GM19043 (cell line): Measurements from ENCODE around the gene BABAM2.
"Not testable (repeated sequence)": the region's sequence is repeated elsewhere in the genome, so short reads cannot be mapped to it uniquely, and the experiment has no call there.

ENCODE experiments used
- ATAC-seq: cut with Tn5 transposase; IDR thresholded peaks from one replicate; pipeline ENCODE4 v1.9.1; 2021; ENCODE audit warnings: low read depth; ENCODE audit not compliant: unreplicated experiment

BABAM2 gene

GRCh38 chr2:28361991-28362710 is 471.6 kb downstream of the BABAM2 start:
- ATAC-seq: no peak

- ATAC-seq: no peak
Measured at GRCh38 chr2:28362991-28363521, 472.5 kb downstream of the BABAM2 start.

GRCh38 chr2:28363686-28364280 is 473.3 kb downstream of the BABAM2 start:
- ATAC-seq: no peak

GRCh38 chr2:28364610-28365009 is 474.1 kb downstream of the BABAM2 start:
- no peak for ATAC-seq

- ATAC-seq: no peak
Measured at GRCh38 chr2:28365158-28365557, 474.6 kb downstream of the BABAM2 start.

GRCh38 chr2:28366149-28366495 is 475.6 kb downstream of the BABAM2 start:
- no peak for ATAC-seq

- ATAC-seq: no peak
Measured at GRCh38 chr2:28366496-28367282, 476.2 kb downstream of the BABAM2 start.

GRCh38 chr2:28367667-28368356 is 477.3 kb downstream of the BABAM2 start:
- ATAC-seq: no peak

- no peak for ATAC-seq
Measured at GRCh38 chr2:28368357-28368798, 477.8 kb downstream of the BABAM2 start.

GRCh38 chr2:28369358-28369757 is 478.8 kb downstream of the BABAM2 start:
- ATAC-seq: no peak

GRCh38 chr2:28370354-28370753 is 479.8 kb downstream of the BABAM2 start:
- no peak for ATAC-seq

GRCh38 chr2:28371728-28372127 is 481.2 kb downstream of the BABAM2 start:
- ATAC-seq: not testable (repeated sequence)

- ATAC-seq: no peak
Measured at GRCh38 chr2:28373854-28374253, 483.3 kb downstream of the BABAM2 start.

- ATAC-seq: no peak
Measured at GRCh38 chr2:28374331-28374730, 483.8 kb downstream of the BABAM2 start.

GRCh38 chr2:28375236-28375635 is 484.7 kb downstream of the BABAM2 start:
- ATAC-seq: no peak

- ATAC-seq: no peak
Measured at GRCh38 chr2:28375742-28376631, 485.5 kb downstream of the BABAM2 start.

GRCh38 chr2:28377195-28377816 is 486.8 kb downstream of the BABAM2 start:
- no peak for ATAC-seq

GRCh38 chr2:28377984-28378678 is 487.6 kb downstream of the BABAM2 start:
- ATAC-seq: no peak
